ENCODE data around the gene HOMER3. TPM values are rescaled to one million over a fixed set of nuclear protein-coding genes. Genes with fewer than 3 reads are reported as not detected.

Gene HOMER3
- total RNA-seq, 2 donors from 2014 or later: 27.5 to 29.0 TPM

DNA sequence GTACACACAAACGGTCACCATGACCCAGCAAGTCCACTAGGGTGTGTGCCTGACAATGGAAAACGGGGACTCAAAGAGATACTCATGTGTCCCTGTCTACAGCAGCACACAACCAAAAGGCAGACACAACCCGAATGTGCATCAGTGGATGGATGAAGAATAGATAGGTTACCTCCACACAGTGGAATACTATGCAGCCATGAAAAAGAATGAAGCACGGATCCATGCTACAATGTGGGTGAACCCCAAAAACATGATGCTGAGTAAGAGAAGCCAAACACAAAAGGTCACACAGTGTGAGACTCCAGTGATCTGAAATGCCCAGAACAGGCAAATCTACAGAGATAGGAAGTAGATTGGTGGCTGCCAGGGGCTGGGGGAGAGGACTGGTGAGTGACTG lies 54.0 kb downstream of the HOMER3 start:
- H3K27ac ChIP-seq: no peak overlapping the region
- intact Hi-C loops (cut with DNase I): no loop called here
- DNase-seq (no peak), ATAC-seq (no peak)
- H3K27me3 ChIP-seq: no peaks in the 10 kb centered on the region
- no peaks in the 10 kb centered on the region for H3K4me1 ChIP-seq
- no peaks in the 10 kb centered on the region for H3K9me3 ChIP-seq
- 67 to 88% methylated on average over 4 of the region's 4 CpGs for WGBS, 2 donors
- H3K36me3 ChIP-seq (replicated peaks in 1 of 2; ENCODE audit: insufficient read depth in 1 of 2, low read depth in 2 of 2): no peaks in the 10 kb centered on the region
- H3K4me3 ChIP-seq: no peak overlapping the region
- TF ChIP-seq POLR2A (IDR thresholded peaks at IDR 0.05): no peak
- TF ChIP-seq, protein P1, sequence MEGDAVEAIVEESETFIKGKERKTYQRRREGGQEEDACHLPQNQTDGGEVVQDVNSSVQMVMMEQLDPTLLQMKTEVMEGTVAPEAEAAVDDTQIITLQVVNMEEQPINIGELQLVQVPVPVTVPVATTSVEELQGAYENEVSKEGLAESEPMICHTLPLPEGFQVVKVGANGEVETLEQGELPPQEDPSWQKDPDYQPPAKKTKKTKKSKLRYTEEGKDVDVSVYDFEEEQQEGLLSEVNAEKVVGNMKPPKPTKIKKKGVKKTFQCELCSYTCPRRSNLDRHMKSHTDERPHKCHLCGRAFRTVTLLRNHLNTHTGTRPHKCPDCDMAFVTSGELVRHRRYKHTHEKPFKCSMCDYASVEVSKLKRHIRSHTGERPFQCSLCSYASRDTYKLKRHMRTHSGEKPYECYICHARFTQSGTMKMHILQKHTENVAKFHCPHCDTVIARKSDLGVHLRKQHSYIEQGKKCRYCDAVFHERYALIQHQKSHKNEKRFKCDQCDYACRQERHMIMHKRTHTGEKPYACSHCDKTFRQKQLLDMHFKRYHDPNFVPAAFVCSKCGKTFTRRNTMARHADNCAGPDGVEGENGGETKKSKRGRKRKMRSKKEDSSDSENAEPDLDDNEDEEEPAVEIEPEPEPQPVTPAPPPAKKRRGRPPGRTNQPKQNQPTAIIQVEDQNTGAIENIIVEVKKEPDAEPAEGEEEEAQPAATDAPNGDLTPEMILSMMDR (IDR thresholded peaks at IDR 0.05): no peak

DNA sequence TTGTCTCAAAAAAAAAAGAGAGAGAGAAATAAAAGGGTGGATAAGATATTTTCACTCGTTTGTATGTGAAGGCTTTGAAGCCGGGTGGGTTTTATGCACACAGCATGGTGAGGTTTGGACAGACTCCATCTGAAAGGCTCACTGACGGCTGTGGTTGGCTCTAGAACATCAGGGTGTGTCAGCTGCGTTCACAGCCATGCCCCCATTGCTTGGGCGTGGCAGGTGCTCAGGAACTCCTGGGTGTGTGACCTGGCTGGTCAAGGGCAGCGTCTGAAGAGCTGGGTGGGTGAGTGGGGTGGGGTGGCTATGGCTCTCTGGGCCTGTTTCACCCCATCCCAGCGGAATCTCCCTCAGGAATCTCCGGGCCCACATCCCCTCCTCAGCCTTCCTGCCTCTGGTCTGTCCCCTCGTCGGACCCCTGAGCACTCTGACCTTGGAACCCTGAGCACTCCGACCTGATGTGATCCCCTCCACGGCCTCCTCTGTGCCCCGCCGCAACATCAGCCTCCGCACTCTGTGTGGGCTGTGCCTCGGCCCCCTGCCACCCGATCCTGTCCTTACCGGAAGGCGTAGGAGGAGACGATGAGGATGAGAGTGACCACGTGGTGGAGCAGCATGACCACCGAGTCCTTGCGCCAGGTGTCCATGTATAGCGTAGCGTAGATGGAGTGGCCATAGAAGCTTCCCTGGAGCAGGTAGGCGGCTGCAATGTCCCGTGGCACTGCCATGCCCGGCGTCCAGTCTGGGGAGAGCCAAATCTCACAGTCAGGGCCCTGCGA lies 57.3 kb downstream of the HOMER3 start:
- H3K27me3 ChIP-seq: no peaks in the 10 kb centered on the region
- no peaks in the 10 kb centered on the region for H3K36me3 ChIP-seq (replicated peaks in 1 of 2; ENCODE audit: insufficient read depth in 1 of 2, low read depth in 2 of 2)
- H3K4me1 ChIP-seq: no peaks in the 10 kb centered on the region
- no peak overlapping the region for H3K27ac ChIP-seq
- TF ChIP-seq POLR2A (IDR thresholded peaks at IDR 0.05): no peak
- TF ChIP-seq, protein P1 (IDR thresholded peaks at IDR 0.05): no peak
- ATAC-seq: no peak
- intact Hi-C loops (cut with DNase I): no loop called here
- WGBS, 2 donors: 74 to 78% methylated on average over 28 to 30 of the region's 30 CpGs
- DNase-seq: no peak
- H3K9me3 ChIP-seq: no peaks in the 10 kb centered on the region
- no peak overlapping the region for H3K4me3 ChIP-seq

DNA sequence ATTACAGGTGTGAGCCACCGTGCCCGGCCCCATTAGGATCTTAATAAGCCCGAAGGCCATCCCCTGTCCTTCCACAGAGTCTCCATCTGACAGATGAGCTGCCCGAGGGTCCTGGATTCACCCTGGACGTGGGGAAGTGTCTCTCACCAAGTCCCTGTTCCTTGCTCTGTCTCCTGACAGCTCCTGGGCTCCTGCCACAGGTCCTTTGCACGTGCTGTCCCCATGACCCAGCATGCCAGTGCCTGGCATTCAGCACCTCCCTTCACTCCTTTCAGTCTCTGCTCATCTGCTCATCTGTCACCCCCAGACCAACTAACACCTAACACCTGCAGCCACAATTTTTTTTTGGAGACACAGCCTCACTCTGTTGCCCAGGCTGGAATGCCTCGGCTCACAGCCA lies 59.5 kb downstream of the HOMER3 start:
- DNase-seq (no peak), ATAC-seq (no peak)
- intact Hi-C loops (cut with DNase I): no loop called here
- Histone ChIP-seq H3K36me3 (replicated peaks in 1 of 2; ENCODE audit: insufficient read depth in 1 of 2, low read depth in 2 of 2) (no peaks in the 10 kb centered on the region), H3K4me1 (no peaks in the 10 kb centered on the region), H3K27ac (no peak overlapping the region), H3K4me3 (no peak overlapping the region), H3K9me3 (no peaks in the 10 kb centered on the region), H3K27me3 (no peaks in the 10 kb centered on the region)
- TF ChIP-seq, protein P1 (IDR thresholded peaks at IDR 0.05): no peak
- TF ChIP-seq POLR2A (IDR thresholded peaks at IDR 0.05): no peak
- WGBS, 2 donors: 83 to 90% methylated on average over 7 of the region's 7 CpGs

DNA sequence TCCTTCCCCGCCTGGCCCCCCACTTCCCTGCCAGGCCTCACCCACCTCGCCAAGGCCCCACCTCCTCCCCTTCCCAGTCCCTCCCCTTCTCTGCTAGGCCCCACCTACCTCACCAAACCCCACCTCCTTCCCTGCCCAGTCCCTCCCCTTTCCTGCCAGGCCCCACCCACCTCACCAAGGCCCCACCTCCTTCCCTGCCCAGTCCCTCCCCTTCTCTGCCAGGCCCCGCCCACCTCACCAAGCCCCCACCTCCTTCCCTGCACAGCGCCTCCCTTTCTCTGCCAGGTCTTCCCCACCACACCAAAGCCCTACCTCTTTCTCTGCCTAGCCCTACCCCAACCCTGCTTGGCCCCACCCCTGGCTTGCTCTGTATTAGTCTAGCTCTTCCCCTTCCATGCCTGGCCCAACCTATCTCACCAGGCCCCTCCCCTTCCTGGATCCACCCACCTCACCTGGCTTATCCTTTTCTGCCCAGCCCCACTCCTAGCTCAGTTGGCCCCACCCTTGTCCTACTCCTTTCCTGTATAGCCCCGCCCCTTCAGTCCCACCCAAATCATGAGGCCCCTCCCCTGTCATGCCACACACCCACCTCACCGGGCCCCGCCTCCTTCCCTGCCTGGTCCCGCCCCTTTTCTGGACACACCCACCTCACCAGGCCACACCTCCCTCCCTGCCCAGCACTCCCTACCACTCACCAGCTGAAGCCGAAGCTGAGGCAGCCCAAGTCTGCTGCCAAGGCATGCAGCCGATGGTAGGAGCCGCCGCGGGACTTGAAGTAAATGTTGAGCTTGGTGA lies 61.2 kb downstream of the HOMER3 start:
- Histone ChIP-seq H3K9me3 (no peaks in the 10 kb centered on the region), H3K36me3 (replicated peaks in 1 of 2; ENCODE audit: insufficient read depth in 1 of 2, low read depth in 2 of 2) (no peaks in the 10 kb centered on the region), H3K27me3 (no peaks in the 10 kb centered on the region), H3K27ac (no peak overlapping the region), H3K4me1 (no peaks in the 10 kb centered on the region), H3K4me3 (no peak overlapping the region)
- peak in 2 of 4 donors; percentile 35 to 37 for DNase-seq
- ATAC-seq: peak; percentile 32
- intact Hi-C loops (cut with DNase I): no loop called here
- TF ChIP-seq POLR2A (IDR thresholded peaks at IDR 0.05): no peak
- TF ChIP-seq, protein P1 (IDR thresholded peaks at IDR 0.05): no peak
- WGBS, 2 donors: 56 to 57% methylated on average over 13 of the region's 13 CpGs

Other genes starting within 250 kb of the HOMER3 start
- 1 to 10 TPM in 1 of 2 donors, under 1 TPM in 1; 0.33 to 6.0 TPM for gene COMP, start 149.9 kb downstream of the HOMER3 start, total RNA-seq
- gene UPF1, start 109.3 kb downstream of the HOMER3 start, total RNA-seq: 10 to 100 TPM; 38.9 to 59.0 TPM
- gene CERS1, start 45.1 kb downstream of the HOMER3 start, total RNA-seq: under 1 TPM; 0.26 to 0.66 TPM
- gene COPE, start 21.8 kb downstream of the HOMER3 start, total RNA-seq: 100 to 1,000 TPM; 111 to 166 TPM
- 10 to 100 TPM; 39.4 to 44.2 TPM for gene DDX49, start 21.5 kb downstream of the HOMER3 start, total RNA-seq
- gene SUGP2, start 92.3 kb upstream of the HOMER3 start, total RNA-seq: 100 to 1,000 TPM in 1 of 2 donors, 10 to 100 TPM in 1; 22.1 to 115 TPM
- gene ARMC6, start 92.4 kb upstream of the HOMER3 start, total RNA-seq: 10 to 100 TPM; 15.6 to 27.7 TPM
- 10 to 100 TPM; 10.1 to 24.7 TPM for gene SLC25A42, start 122.8 kb upstream of the HOMER3 start, total RNA-seq
- 10 to 100 TPM; 13.7 to 22.1 TPM for gene TMEM161A, start 197.3 kb upstream of the HOMER3 start, total RNA-seq
- not detected for gene MEF2B, start 229.0 kb upstream of the HOMER3 start, total RNA-seq